Activated CD8-positive, alpha-beta memory T cell treated with anti-CD3 and anti-CD28 coated beads, Interleukin-2, amount 50 U/mL, for 1 hour (primary cell): Measurements from ENCODE around the gene RNF5.
A peak's percentile ranks its signal among the peaks of the same experiment; 100 is the strongest.
"Not testable (repeated sequence)": the region's sequence is repeated elsewhere in the genome, so short reads cannot be mapped to it uniquely, and the experiment has no call there.

Experiments
- DNase-seq: peaks from one replicate; pipeline ENCODE4 v3.0.0-alpha.2; 2020; ENCODE audit errors: extremely low read depth

Gene RNF5

GRCh38 chr6:32177788-32178546 lies at the start of gene RNF5:
Gene RNF5 (plus strand): TSS chr6:32178405. CDS start chr6:32178512, 107 bp downstream.
- peak; percentile 97 for DNase-seq

DNA sequence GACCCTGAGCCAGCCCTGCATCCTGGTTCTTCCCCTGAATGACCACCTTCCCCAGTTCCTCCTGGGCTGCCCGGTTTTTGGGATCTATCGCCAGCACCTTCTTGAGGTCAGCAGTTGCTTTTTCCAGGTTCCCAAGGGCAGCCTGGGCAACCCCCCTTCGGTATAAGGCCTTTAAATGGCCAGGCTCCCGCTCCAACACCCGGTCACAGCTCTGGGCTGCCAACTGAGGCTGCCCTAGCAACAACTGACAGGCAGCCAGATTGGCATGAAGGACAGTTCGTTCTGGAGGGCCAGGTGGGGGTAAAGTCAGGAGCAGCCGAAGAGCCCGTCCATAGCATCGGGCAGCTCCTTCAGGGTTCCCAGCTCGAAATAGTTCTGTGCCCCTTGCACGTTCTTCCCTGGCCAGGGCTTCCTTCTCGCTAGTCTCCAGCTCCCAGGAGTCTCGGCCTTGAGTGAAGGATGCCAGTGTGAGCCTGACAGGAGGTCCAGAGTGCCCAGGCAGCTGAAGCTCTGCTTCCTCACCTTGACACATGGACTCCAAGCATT lies 49.4 kb upstream of the RNF5 start:
- no peak for DNase-seq

DNA sequence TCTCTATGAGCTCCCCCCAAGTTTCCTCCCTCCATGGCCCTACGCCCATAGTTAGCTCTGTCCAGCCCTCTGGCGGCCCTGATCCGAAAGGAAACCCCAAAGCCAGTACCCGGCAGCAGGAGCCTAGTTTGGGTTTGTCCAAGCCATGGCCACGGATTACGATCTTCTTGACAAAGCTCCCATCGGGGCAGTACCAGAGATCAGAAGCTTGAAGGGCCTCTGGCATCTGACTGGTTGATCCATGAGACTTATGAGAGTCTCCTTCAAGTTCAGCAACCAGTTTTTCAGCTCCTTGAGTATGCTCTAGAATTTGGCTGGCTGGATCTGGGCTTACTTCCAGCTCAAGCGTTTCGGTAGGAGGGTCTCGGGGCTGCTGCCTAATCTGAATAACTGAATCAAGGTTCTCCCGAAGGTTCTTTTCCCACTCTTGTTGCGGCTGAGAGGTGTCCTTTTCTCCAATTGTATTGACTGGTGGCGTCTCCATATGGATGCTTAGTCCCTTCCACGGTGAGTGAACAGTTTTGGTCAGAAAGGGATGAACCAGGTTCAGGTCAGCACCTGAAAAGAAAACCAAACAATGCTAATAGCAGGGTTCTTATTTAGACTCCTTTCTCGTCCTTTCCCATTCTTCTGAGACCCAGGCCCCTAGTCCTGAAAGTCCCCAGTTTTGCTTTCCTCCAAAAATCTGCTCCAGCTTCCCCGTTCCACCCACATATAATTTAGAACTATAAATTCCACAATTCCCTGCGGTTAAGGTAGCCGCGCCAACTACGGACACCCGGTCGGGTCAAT lies 48.7 kb upstream of the RNF5 start:
- DNase-seq: no peak

GRCh38 chr6:32131439-32131948 lies 46.7 kb upstream of the RNF5 start:
- DNase-seq: no peak

- no peak for DNase-seq
Observed at GRCh38 chr6:32132110-32132509, 46.1 kb upstream of the RNF5 start.

- DNase-seq: no peak
Observed at GRCh38 chr6:32133786-32134185, 44.4 kb upstream of the RNF5 start.

DNA sequence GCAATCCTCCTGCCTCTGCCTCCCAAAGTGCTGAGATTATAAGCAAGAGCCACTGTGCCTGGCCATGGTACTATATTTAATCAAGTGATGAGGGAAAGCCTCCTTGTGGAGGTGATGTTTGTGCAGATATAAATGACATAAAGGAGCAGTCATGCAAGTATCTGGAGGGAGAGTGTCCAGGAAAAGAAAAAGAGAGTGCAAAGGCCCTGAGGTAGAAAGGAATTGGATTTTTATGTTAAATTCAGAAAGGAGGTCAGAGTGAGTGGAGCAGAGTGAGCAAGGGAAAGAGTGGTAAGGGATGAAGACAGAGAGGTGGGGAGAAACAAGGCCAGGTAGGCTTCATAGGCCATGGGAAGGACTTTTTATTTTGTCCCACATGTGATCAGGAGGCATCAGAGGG lies 40.8 kb upstream of the RNF5 start:
- DNase-seq: no peak

- DNase-seq: no peak
Observed at GRCh38 chr6:32139590-32139989, 38.6 kb upstream of the RNF5 start.

- no peak for DNase-seq
Observed at GRCh38 chr6:32140420-32141046, 37.7 kb upstream of the RNF5 start.

DNA sequence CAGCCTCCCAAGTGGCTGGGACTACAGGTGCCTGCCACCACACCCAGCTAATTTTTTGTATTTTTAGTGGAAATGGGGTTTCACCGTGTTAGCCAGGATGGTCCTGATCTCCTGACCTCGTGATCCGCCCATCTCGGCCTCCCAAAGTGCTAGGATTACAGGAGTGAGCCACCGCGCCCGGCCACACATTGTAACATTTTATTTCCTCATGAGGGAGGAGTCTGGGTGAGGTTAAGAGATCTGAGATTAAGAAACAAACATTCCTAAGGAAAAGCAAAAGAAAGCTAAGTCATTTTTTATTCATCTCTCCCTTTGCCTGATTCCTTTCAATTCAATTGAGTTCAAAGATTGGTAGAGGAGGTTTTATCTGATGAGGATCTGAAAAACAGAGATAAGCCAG lies 34.0 kb upstream of the RNF5 start:
- not testable (repeated sequence) for DNase-seq

- no peak for DNase-seq
Observed at GRCh38 chr6:32146287-32146686, 31.9 kb upstream of the RNF5 start.

- DNase-seq: no peak
Observed at GRCh38 chr6:32146687-32147086, 31.5 kb upstream of the RNF5 start.

GRCh38 chr6:32147401-32148132 lies 30.6 kb upstream of the RNF5 start:
- no peak for DNase-seq

DNA sequence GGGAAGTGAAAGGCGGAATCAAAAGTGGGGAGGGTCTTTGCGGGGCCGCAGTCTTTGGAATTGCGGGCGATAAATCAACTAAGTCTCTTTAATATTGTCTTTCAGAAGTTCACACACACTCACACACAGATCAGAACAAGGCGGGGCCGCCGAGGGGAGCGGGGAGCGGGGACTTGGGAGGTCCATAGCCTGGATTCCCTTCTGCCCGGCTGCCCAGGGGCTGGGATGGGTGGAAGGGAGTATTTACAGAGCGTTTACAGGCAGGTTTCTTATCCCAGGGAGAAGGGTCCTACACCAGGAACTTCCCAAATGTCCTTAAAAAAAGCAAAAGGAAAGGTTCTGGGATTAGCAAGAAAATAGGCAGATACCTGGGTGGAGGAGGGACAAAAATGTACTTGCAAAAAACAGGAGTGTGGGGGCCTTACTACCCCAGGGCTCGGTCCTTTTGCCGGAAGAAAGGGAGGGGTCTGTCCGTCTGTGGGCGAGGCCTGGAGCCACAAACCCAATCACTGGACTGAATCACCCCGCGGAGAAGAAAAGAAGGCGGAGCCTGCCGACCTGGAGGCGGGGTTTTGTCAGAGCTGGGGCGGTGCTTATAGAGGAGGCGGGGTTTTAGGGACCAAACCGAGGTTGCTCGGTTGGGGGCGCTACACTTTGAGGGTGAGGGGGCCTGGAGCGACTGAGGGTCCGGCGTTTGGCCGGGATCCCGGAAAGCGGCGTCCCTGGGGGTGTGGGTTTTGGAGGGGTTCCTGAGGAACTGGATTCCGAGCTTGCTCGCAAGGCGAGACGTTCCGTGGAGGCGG lies 29.7 kb upstream of the RNF5 start:
- no peak for DNase-seq

GRCh38 chr6:32149092-32149755 lies 29.0 kb upstream of the RNF5 start:
- DNase-seq: no peak

- no peak for DNase-seq
Observed at GRCh38 chr6:32149932-32150870, 28.0 kb upstream of the RNF5 start.

- no peak for DNase-seq
Observed at GRCh38 chr6:32151181-32151862, 26.9 kb upstream of the RNF5 start.
